ENCODE results near the gene ENTPD2. TPM values are rescaled to one million over a fixed set of nuclear protein-coding genes. Genes with fewer than 3 reads are reported as not detected.
A peak's percentile ranks its signal among the peaks of the same experiment; 100 is the strongest.
"Not testable (repeated sequence)": the region's sequence is repeated elsewhere in the genome, so short reads cannot be mapped to it uniquely, and the experiment has no call there.

The ENTPD2 gene
- total RNA-seq, 5 donors from 2014 or later (not counting 1 experiment from before 2014, with no cell fraction given), result 0.32 TPM; not detected in 4

- ATAC-seq (replicated peaks in 1 of 4), result no peak
- H3K4me1 Mint-ChIP-seq, result peaks cover 0 to 6% (median 6%) of the 10 kb centered on the region in 3 donors
- no peak overlapping the region for H3K27ac Mint-ChIP-seq
- Histone ChIP-seq H3K9me3 (no peaks in the 10 kb centered on the region), H3K27ac (ENCODE audit: low read length) (no peak overlapping the region), H3K36me3 (ENCODE audit: control insufficient read depth in 2 of 2, extremely low read depth in 1 of 2, insufficient read depth in 1 of 2, low read length in 1 of 2) (peaks cover 0 to 20% of the 10 kb centered on the region in 2 donors), H3K27me3 (replicated peaks in 1 of 2; ENCODE audit: control insufficient read depth in 2 of 2, extremely low read depth in 1 of 2, insufficient read depth in 2 of 2, low read length in 1 of 2) (no peaks in the 10 kb centered on the region), H3K4me3 (ENCODE audit: control insufficient read depth in 1 of 2, extremely low read depth in 1 of 2, low read length in 1 of 2) (no peak overlapping the region), H3K4me1 (ENCODE audit: control insufficient read depth in 1 of 2, extremely low read depth in 1 of 2, insufficient read depth in 2 of 2, low read length in 2 of 2) (peaks cover 0 to 17% of the 10 kb centered on the region in 2 experiments)
- H3K27me3 Mint-ChIP-seq, result no peaks in the 10 kb centered on the region
- H3K36me3 Mint-ChIP-seq, result peaks cover 6% of the 10 kb centered on the region
- H3K9me3 Mint-ChIP-seq, result no peaks in the 10 kb centered on the region
- ChIA-PET CTCF (no interaction called here), POLR2A (no interaction called here)
- DNase-seq, result no peak
- H3K4me3 Mint-ChIP-seq, result no peak overlapping the region
- 83% methylated on average over 20 of the region's 22 CpGs for WGBS (ENCODE audit: insufficient coverage)
Observed at GRCh38 chr9:137008312-137008711, 45.5 kb downstream of the ENTPD2 start.

DNA sequence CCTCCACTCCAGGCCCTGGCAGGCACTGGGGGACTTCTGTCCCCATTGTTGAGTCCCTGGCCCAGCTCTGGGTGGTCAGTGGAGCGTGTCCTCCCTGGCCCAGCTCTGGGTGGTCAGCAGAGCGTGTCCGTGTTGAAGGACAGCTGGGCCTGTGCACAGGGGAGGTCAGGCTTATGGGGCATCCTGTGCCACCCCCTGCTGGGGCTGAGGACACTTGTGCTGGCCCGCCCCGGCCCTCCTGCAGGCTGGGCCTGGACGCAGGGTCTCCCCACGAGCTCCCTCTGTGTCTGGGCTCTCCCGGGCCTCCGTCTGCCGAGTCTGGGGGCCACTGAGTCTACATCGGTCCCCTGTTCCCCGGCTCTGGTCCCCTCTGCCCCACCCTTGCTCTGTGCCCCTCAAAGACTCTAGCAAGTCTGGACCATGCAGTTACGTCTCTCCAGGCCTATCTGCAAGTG lies 46.0 kb downstream of the ENTPD2 start:
- H3K9me3 ChIP-seq, result no peaks in the 10 kb centered on the region
- POLR2A ChIA-PET, result interaction anchor here in 1 of 2 donors (0.6 kb wide), 1 partner anchor 42 kb away, joined by 3 read pairs; no protein-coding TSS in a partner anchor
- H3K27me3 Mint-ChIP-seq, result no peaks in the 10 kb centered on the region
- H3K36me3 Mint-ChIP-seq, result peaks cover 6% of the 10 kb centered on the region
- H3K4me1 ChIP-seq (ENCODE audit: control insufficient read depth in 1 of 2, extremely low read depth in 1 of 2, insufficient read depth in 2 of 2, low read length in 2 of 2), result peaks cover 0 to 17% of the 10 kb centered on the region in 2 experiments
- peaks cover 0 to 6% (median 6%) of the 10 kb centered on the region in 3 donors for H3K4me1 Mint-ChIP-seq
- no peak overlapping the region for H3K27ac Mint-ChIP-seq
- no peak overlapping the region for H3K4me3 ChIP-seq (ENCODE audit: control insufficient read depth in 1 of 2, extremely low read depth in 1 of 2, low read length in 1 of 2)
- DNase-seq (no peak), ATAC-seq (replicated peaks in 1 of 4) (no peak)
- no peaks in the 10 kb centered on the region for H3K9me3 Mint-ChIP-seq
- H3K27me3 ChIP-seq (replicated peaks in 1 of 2; ENCODE audit: control insufficient read depth in 2 of 2, extremely low read depth in 1 of 2, insufficient read depth in 2 of 2, low read length in 1 of 2), result no peaks in the 10 kb centered on the region
- WGBS (ENCODE audit: insufficient coverage), result 86% methylated on average over 13 of the region's 13 CpGs
- CTCF ChIA-PET, result no interaction called here
- no peak overlapping the region for H3K4me3 Mint-ChIP-seq
- H3K27ac ChIP-seq (ENCODE audit: low read length), result no peak overlapping the region
- peaks cover 0 to 20% of the 10 kb centered on the region in 2 donors for H3K36me3 ChIP-seq (ENCODE audit: control insufficient read depth in 2 of 2, extremely low read depth in 1 of 2, insufficient read depth in 1 of 2, low read length in 1 of 2)

GRCh38 chr9:137007108-137007815 lies 46.6 kb downstream of the ENTPD2 start:
- Histone ChIP-seq H3K4me1 (ENCODE audit: control insufficient read depth in 1 of 2, extremely low read depth in 1 of 2, insufficient read depth in 2 of 2, low read length in 2 of 2) (peaks cover 0 to 17% of the 10 kb centered on the region in 2 experiments), H3K4me3 (ENCODE audit: control insufficient read depth in 1 of 2, extremely low read depth in 1 of 2, low read length in 1 of 2) (no peak overlapping the region), H3K36me3 (ENCODE audit: control insufficient read depth in 2 of 2, extremely low read depth in 1 of 2, insufficient read depth in 1 of 2, low read length in 1 of 2) (peaks cover 0 to 16% of the 10 kb centered on the region in 2 donors), H3K9me3 (no peaks in the 10 kb centered on the region), H3K27ac (ENCODE audit: low read length) (no peak overlapping the region), H3K27me3 (replicated peaks in 1 of 2; ENCODE audit: control insufficient read depth in 2 of 2, extremely low read depth in 1 of 2, insufficient read depth in 2 of 2, low read length in 1 of 2) (peaks cover 0 to under 1% of the 10 kb centered on the region in 2 experiments)
- no peak for ATAC-seq (replicated peaks in 1 of 4)
- no peak overlapping the region for H3K4me3 Mint-ChIP-seq
- no peak for DNase-seq
- ChIA-PET CTCF (no interaction called here), POLR2A (interaction anchor here in 1 of 2 donors (0.6 kb wide), 1 partner anchor 41 kb away, joined by 3 read pairs; no protein-coding TSS in a partner anchor)
- H3K27me3 Mint-ChIP-seq, result no peaks in the 10 kb centered on the region
- H3K9me3 Mint-ChIP-seq, result no peaks in the 10 kb centered on the region
- no peak overlapping the region for H3K27ac Mint-ChIP-seq
- H3K4me1 Mint-ChIP-seq, result peaks cover 0 to 6% (median 6%) of the 10 kb centered on the region in 3 donors
- 91% methylated on average over 20 of the region's 30 CpGs for WGBS (ENCODE audit: insufficient coverage)
- H3K36me3 Mint-ChIP-seq, result peaks cover 3% of the 10 kb centered on the region

DNA sequence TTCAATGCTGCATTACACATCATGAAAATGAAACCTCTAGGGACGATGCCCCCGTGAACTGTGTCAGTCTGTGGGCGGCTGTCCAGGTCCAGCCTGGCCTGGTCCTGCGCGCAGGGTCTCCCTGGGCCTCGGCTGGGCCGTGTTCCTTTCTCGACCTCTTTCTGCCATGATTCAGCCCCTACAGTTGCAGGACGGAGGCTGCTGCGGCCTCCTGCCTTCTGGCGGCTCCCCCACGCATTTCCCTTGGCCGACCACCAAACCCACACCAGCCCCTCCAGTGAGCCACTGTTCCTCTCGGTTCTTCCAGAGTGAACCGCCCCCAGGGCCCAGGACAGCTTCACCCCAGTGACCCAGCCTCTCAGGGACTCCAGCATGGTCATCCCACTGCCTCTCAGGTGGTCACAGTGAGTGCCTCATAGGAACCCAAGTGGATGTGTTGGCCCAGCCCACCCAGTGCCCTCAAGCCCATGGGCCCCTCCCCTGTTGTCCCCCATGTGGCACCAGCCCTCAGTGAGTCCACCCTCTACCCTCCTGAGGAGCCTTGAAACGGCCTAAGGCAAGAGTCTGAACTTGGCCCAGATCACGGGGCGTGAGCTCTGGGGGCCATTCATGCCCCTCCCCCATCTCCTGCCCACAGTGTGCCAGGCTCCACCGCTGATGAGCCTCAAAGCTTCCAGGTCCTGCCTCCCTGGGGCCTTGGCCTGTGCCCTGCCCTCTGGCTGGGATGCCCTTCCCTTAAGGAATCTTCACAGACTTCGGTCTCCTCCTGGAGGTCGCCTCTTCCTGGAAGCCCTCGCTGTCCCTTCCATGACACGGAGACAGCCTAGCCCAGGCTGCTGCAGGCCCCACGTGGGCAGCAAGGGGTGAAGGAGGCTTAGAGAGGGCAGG lies 47.5 kb downstream of the ENTPD2 start:
- WGBS (ENCODE audit: insufficient coverage), result 52% methylated on average over 23 of the region's 24 CpGs
- peaks cover 0 to 5% of the 10 kb centered on the region in 2 experiments for H3K27me3 ChIP-seq (replicated peaks in 1 of 2; ENCODE audit: control insufficient read depth in 2 of 2, extremely low read depth in 1 of 2, insufficient read depth in 2 of 2, low read length in 1 of 2)
- Mint-ChIP-seq H3K36me3 (no peaks in the 10 kb centered on the region), H3K4me1 (peaks cover 0 to 6% (median 6%) of the 10 kb centered on the region in 3 donors), H3K9me3 (no peaks in the 10 kb centered on the region), H3K4me3 (no peak overlapping the region), H3K27ac (peak overlapping the region in 1 of 2 donors; percentile 34), H3K27me3 (no peaks in the 10 kb centered on the region)
- H3K36me3 ChIP-seq (ENCODE audit: control insufficient read depth in 2 of 2, extremely low read depth in 1 of 2, insufficient read depth in 1 of 2, low read length in 1 of 2), result peaks cover 0 to 12% of the 10 kb centered on the region in 2 donors
- CTCF ChIA-PET, result no interaction called here
- no peak overlapping the region for H3K4me3 ChIP-seq (ENCODE audit: control insufficient read depth in 1 of 2, extremely low read depth in 1 of 2, low read length in 1 of 2)
- POLR2A ChIA-PET, result no interaction called here
- peaks cover 0 to 19% of the 10 kb centered on the region in 2 experiments for H3K4me1 ChIP-seq (ENCODE audit: control insufficient read depth in 1 of 2, extremely low read depth in 1 of 2, insufficient read depth in 2 of 2, low read length in 2 of 2)
- no peaks in the 10 kb centered on the region for H3K9me3 ChIP-seq
- no peak for ATAC-seq (replicated peaks in 1 of 4)
- no peak overlapping the region for H3K27ac ChIP-seq (ENCODE audit: low read length)
- no peak for DNase-seq

- H3K4me3 ChIP-seq (ENCODE audit: control insufficient read depth in 1 of 2, extremely low read depth in 1 of 2, low read length in 1 of 2); ATAC-seq (replicated peaks in 1 of 4); H3K27ac Mint-ChIP-seq; H3K27me3 Mint-ChIP-seq; CTCF ChIA-PET; H3K9me3 Mint-ChIP-seq; H3K36me3 ChIP-seq (ENCODE audit: control insufficient read depth in 2 of 2, extremely low read depth in 1 of 2, insufficient read depth in 1 of 2, low read length in 1 of 2); H3K27ac ChIP-seq (ENCODE audit: low read length); H3K27me3 ChIP-seq (replicated peaks in 1 of 2; ENCODE audit: control insufficient read depth in 2 of 2, extremely low read depth in 1 of 2, insufficient read depth in 2 of 2, low read length in 1 of 2); H3K36me3 Mint-ChIP-seq; POLR2A ChIA-PET; H3K4me3 Mint-ChIP-seq; H3K9me3 ChIP-seq: not testable (repeated sequence)
- WGBS (ENCODE audit: insufficient coverage), result 48% methylated on average over 3 of the region's 17 CpGs
- H3K4me1 ChIP-seq (ENCODE audit: control insufficient read depth in 1 of 2, extremely low read depth in 1 of 2, insufficient read depth in 2 of 2, low read length in 2 of 2), result peaks cover 0 to 36% of the 10 kb centered on the region in 2 experiments
- peaks cover 6 to 16% (median 9%) of the 10 kb centered on the region in 3 donors for H3K4me1 Mint-ChIP-seq
- peak in 1 of 35 experiments; percentile 13 for DNase-seq
Observed at GRCh38 chr9:137004285-137004684, 49.6 kb downstream of the ENTPD2 start.

DNA sequence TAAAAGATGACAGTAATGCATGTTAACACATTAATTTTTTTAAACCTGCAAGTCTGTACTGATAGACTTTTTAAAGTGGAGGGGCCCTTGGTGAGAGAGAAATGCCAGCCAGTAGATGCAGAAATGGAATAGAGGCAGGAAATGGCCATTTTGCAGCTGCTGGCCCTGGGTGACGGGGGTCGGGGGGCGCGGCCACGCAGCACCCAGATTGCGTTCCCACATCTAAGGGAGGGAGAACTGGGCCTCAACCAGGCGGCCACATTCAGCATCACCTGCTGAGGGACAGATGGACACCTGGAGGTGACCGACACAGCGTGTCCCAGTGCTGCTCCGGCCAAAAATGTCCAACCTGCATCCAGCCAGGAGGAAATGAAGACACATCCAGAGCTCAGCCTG lies 51.2 kb downstream of the ENTPD2 start:
- Histone ChIP-seq H3K36me3 (ENCODE audit: control insufficient read depth in 2 of 2, extremely low read depth in 1 of 2, insufficient read depth in 1 of 2, low read length in 1 of 2) (no peaks in the 10 kb centered on the region), H3K27me3 (replicated peaks in 1 of 2; ENCODE audit: control insufficient read depth in 2 of 2, extremely low read depth in 1 of 2, insufficient read depth in 2 of 2, low read length in 1 of 2) (peaks cover 0 to 15% of the 10 kb centered on the region in 2 experiments), H3K27ac (ENCODE audit: low read length) (no peak overlapping the region), H3K9me3 (no peaks in the 10 kb centered on the region), H3K4me1 (ENCODE audit: control insufficient read depth in 1 of 2, extremely low read depth in 1 of 2, insufficient read depth in 2 of 2, low read length in 2 of 2) (peaks cover 1 to 52% of the 10 kb centered on the region in 2 experiments), H3K4me3 (ENCODE audit: control insufficient read depth in 1 of 2, extremely low read depth in 1 of 2, low read length in 1 of 2) (no peak overlapping the region)
- ChIA-PET CTCF (no interaction called here), POLR2A (no interaction called here)
- DNase-seq (no peak), ATAC-seq (replicated peaks in 1 of 4) (no peak)
- Mint-ChIP-seq H3K9me3 (no peaks in the 10 kb centered on the region), H3K27ac (no peak overlapping the region), H3K27me3 (peaks cover 0 to 4% of the 10 kb centered on the region in 2 donors), H3K36me3 (no peaks in the 10 kb centered on the region), H3K4me1 (peaks cover 14 to 29% (median 24%) of the 10 kb centered on the region in 3 donors), H3K4me3 (no peak overlapping the region)
- 88% methylated on average over 10 of the region's 10 CpGs for WGBS (ENCODE audit: insufficient coverage)
